Fibroblast of lung (primary cell): ENCODE data around the gene TATDN2. TPM values are rescaled to one million over a fixed set of nuclear protein-coding genes. Genes with fewer than 3 reads are reported as not detected.
"Not testable (repeated sequence)": the region's sequence is repeated elsewhere in the genome, so short reads cannot be mapped to it uniquely, and the experiment has no call there.

ENCODE experiments used
- DNase-seq, 2 donors: peaks; one replicate each; pipeline versions ENCODE4 v3.0.0 to v3.0.0-alpha.2; 2010; ENCODE audit warnings: low read depth in 2 of 2
- H2AFZ ChIP-seq: 2 replicates; pipeline ENCODE4 v1.5.1; 2012; ENCODE audit warnings: low read length, control low read depth, inconsistent platforms
- H3K27ac ChIP-seq: 2 replicates; pipeline ENCODE4 v1.5.1; 2011; ENCODE audit warnings: low read length, control low read depth; ENCODE audit not compliant: insufficient read depth
- H3K27me3 ChIP-seq: 2 replicates; pipeline ENCODE4 v1.5.1; 2011; ENCODE audit warnings: mild to moderate bottlenecking, low read length; ENCODE audit not compliant: control insufficient read depth, insufficient read depth
- H3K36me3 ChIP-seq: 2 replicates; pipeline ENCODE4 v1.5.1; 2011; ENCODE audit warnings: low read length; ENCODE audit not compliant: control insufficient read depth, insufficient read depth
- H3K4me1 ChIP-seq: 2 replicates; pipeline ENCODE4 v1.5.1; 2011; ENCODE audit warnings: low read length; ENCODE audit not compliant: control insufficient read depth, insufficient read depth; ENCODE audit errors: extremely low read depth
- H3K4me2 ChIP-seq: 2 replicates; pipeline ENCODE4 v1.5.1; 2011; ENCODE audit warnings: low read length, control low read depth; ENCODE audit not compliant: insufficient read depth; ENCODE audit errors: extremely low read depth
- H3K4me3 ChIP-seq, 4 experiments: fragments of 200-600 bp in 1 of 4; sonication (generic) in 1 of 4; replicated peaks in 1 of 4; 2 replicates each; pipeline ENCODE4 v1.5.1; 2011 to 2016; ENCODE audit warnings: low read length in 4 of 4, low read depth in 3 of 4, mild to moderate bottlenecking in 3 of 4, control low read depth in 2 of 4, inconsistent platforms in 1 of 4, mixed read lengths in 1 of 4; ENCODE audit not compliant: insufficient read depth in 1 of 4; ENCODE audit errors: control extremely low read depth in 1 of 4
- H3K79me2 ChIP-seq: 2 replicates; pipeline ENCODE4 v1.5.1; 2012; ENCODE audit warnings: mild to moderate bottlenecking, low read length, inconsistent platforms; ENCODE audit not compliant: control insufficient read depth, insufficient read depth
- H3K9ac ChIP-seq: 2 replicates; pipeline ENCODE4 v1.5.1; 2011; ENCODE audit warnings: mild to moderate bottlenecking, low read length, control low read depth; ENCODE audit not compliant: insufficient read depth
- H3K9me3 ChIP-seq: 2 replicates; pipeline ENCODE4 v1.5.1; 2012; ENCODE audit warnings: low read depth, low read length; ENCODE audit not compliant: control insufficient read depth, insufficient read depth
- H4K20me1 ChIP-seq: 2 replicates; pipeline ENCODE4 v1.5.1; 2011; ENCODE audit warnings: low read length; ENCODE audit not compliant: control insufficient read depth, insufficient read depth; ENCODE audit errors: extremely low read depth
- CTCF ChIP-seq, 2 donors: IDR thresholded peaks in 1 of 2; conservative IDR thresholded peaks in 1 of 2; 1 replicate in 1 of 2; 2 replicates in 1 of 2; pipeline ENCODE4 v1.5.1; 2011 to 2012; ENCODE audit warnings: low read length in 2 of 2, control low read depth in 1 of 2, inconsistent platforms in 1 of 2, low read depth in 1 of 2, mild to moderate bottlenecking in 1 of 2
- EZH2 ChIP-seq: IDR thresholded peaks from 2 replicates; pipeline ENCODE4 v1.5.1; 2012; ENCODE audit warnings: low read length, control low read depth, mild to moderate bottlenecking; ENCODE audit errors: missing control alignments
- polyA plus RNA-seq, 2 donors: library from polyadenylated mRNA; depleted of rRNA in 1 of 2; stranded (reverse) in 1 of 2; unstranded in 1 of 2; fragments of >200 nt; gene quantifications; 2 replicates each; pipeline ENCODE4 v1.2.1, GENCODE V29; 2011 to 2012; ENCODE audit warnings: missing spikeins in 1 of 2
- total RNA-seq: library from RNA; depleted of rRNA; stranded (reverse); fragments of >200 nt; gene quantifications from 2 replicates; pipeline ENCODE4 v1.2.1, GENCODE V29; 2014

Gene TATDN2
- total and polyA plus RNA-seq, 2 donors (not counting 1 experiment from before 2014, with no cell fraction given) = 12.4 to 16.5 TPM

- TF ChIP-seq EZH2 = no peak
- Histone ChIP-seq H3K4me3 (no peak overlapping the region), H2AFZ (no peak overlapping the region), H3K36me3 (peaks cover 6% of the 10 kb centered on the region), H3K4me2 (no peak overlapping the region), H3K9ac (no peak overlapping the region), H3K27me3 (no peaks in the 10 kb centered on the region), H3K4me1 (no peaks in the 10 kb centered on the region), H4K20me1 (no peaks in the 10 kb centered on the region), H3K79me2 (peaks cover 7% of the 10 kb centered on the region), H3K27ac (no peak overlapping the region), H3K9me3 (no peaks in the 10 kb centered on the region)
- no peak for DNase-seq
Observed at GRCh38 chr3:10262027-10262426, 13.8 kb downstream of the TATDN2 start.

- H3K36me3 ChIP-seq = peaks cover 7% of the 10 kb centered on the region
- no peak overlapping the region for H3K9ac ChIP-seq
- H3K4me2 ChIP-seq = no peak overlapping the region
- TF ChIP-seq EZH2 (no peak), CTCF (conservative IDR thresholded peaks at IDR 0.05 in 1 of 2, IDR thresholded peaks at IDR 0.05 in 1 of 2; ENCODE audit: low read depth in 1 of 2, low read length in 2 of 2) (peak; percentile 52 to 59)
- H3K27me3 ChIP-seq = no peaks in the 10 kb centered on the region
- H3K27ac ChIP-seq = no peak overlapping the region
- H3K9me3 ChIP-seq = no peaks in the 10 kb centered on the region
- H3K4me3 ChIP-seq = peak overlapping the region in 2 of 4 experiments; percentile 26 to 35
- H3K79me2 ChIP-seq = peaks cover 9% of the 10 kb centered on the region
- H3K4me1 ChIP-seq = no peaks in the 10 kb centered on the region
- DNase-seq = peak; percentile 43 to 46
- H4K20me1 ChIP-seq = no peaks in the 10 kb centered on the region
- H2AFZ ChIP-seq = no peak overlapping the region
Observed at GRCh38 chr3:10263646-10264363, 15.5 kb downstream of the TATDN2 start.

GRCh38 chr3:10265833-10266232, 17.6 kb downstream of the TATDN2 start:
- Histone ChIP-seq H4K20me1 (no peaks in the 10 kb centered on the region), H2AFZ (no peak overlapping the region), H3K4me3 (no peak overlapping the region), H3K9ac (no peak overlapping the region), H3K27ac (no peak overlapping the region), H3K4me1 (no peaks in the 10 kb centered on the region), H3K4me2 (no peak overlapping the region), H3K36me3 (peaks cover 6% of the 10 kb centered on the region), H3K9me3 (no peaks in the 10 kb centered on the region), H3K27me3 (no peaks in the 10 kb centered on the region), H3K79me2 (peaks cover 19% of the 10 kb centered on the region)
- no peak for TF ChIP-seq EZH2
- no peak for TF ChIP-seq CTCF (conservative IDR thresholded peaks at IDR 0.05 in 1 of 2, IDR thresholded peaks at IDR 0.05 in 1 of 2; ENCODE audit: low read depth in 1 of 2, low read length in 2 of 2)
- DNase-seq = no peak

GRCh38 chr3:10266936-10267335, 18.7 kb downstream of the TATDN2 start:
- not testable (repeated sequence) for DNase-seq, H3K4me2 ChIP-seq, H3K4me1 ChIP-seq, H3K27ac ChIP-seq, H3K9me3 ChIP-seq, H4K20me1 ChIP-seq, H3K36me3 ChIP-seq, H3K27me3 ChIP-seq, H2AFZ ChIP-seq, H3K9ac ChIP-seq, H3K4me3 ChIP-seq
- H3K79me2 ChIP-seq = peaks cover 19% of the 10 kb centered on the region
